WTC11 (cell line): ENCODE measurements around the gene AIP. TPM values are rescaled to one million over a fixed set of nuclear protein-coding genes. Genes with fewer than 3 reads are reported as not detected.
A peak's percentile ranks its signal among the peaks of the same experiment; 100 is the strongest.

Source experiments
- ATAC-seq: fragments of 200-7000 bp; cut with Tn5 transposase; 2 replicates; pipeline ENCODE4 v1.10.0; 2021; ENCODE audit warnings: mild to moderate bottlenecking, moderate library complexity
- CTCF ChIA-PET: fragments of 300-600 bp; sonication (Branson Sonifier 250); formaldehyde crosslinking; loops from one replicate; lab custom pipeline; 2021; ENCODE audit warnings: antibody characterized with exemption; lab: Charles Lee
- POLR2A ChIA-PET: fragments of 350-600 bp; sonication (Branson Sonifier 250); formaldehyde crosslinking; loops from one replicate; lab custom pipeline; 2021; ENCODE audit warnings: antibody characterized with exemption; lab: Charles Lee
- DNase-seq: peaks from one replicate; pipeline ENCODE4 v3.0.0; 2021; ENCODE audit warnings: low spot score
- H3K27ac Mint-ChIP-seq: 2 replicates; pipeline ENCODE4 v1.8.0; 2021; ENCODE audit warnings: mixed read lengths
- H3K27me3 Mint-ChIP-seq: 2 replicates; pipeline ENCODE4 v1.8.0; 2021; ENCODE audit warnings: low read depth, mild to moderate bottlenecking, moderate library complexity, mixed read lengths
- H3K36me3 Mint-ChIP-seq: 2 replicates; pipeline ENCODE4 v1.8.0; 2021; ENCODE audit warnings: mixed read lengths
- H3K4me1 Mint-ChIP-seq: 2 replicates; pipeline ENCODE4 v1.8.0; 2022; ENCODE audit warnings: mixed read lengths
- H3K4me3 Mint-ChIP-seq: 2 replicates; pipeline ENCODE4 v1.8.0; 2021; ENCODE audit warnings: mild to moderate bottlenecking, moderate library complexity, mixed read lengths
- H3K9me3 Mint-ChIP-seq: 2 replicates; pipeline ENCODE4 v1.8.0; 2021; ENCODE audit warnings: mixed read lengths
- AFF4 ChIP-seq: sonication (generic); formaldehyde crosslinking; IDR thresholded peaks from 2 replicates; pipeline ENCODE4 v1.8.1; 2023; ENCODE audit warnings: mild to moderate bottlenecking, missing genetic modification reagents, borderline replicate concordance
- ATF1 ChIP-seq: sonication (generic); formaldehyde crosslinking; IDR thresholded peaks from 2 replicates; pipeline ENCODE4 v1.8.1; 2023; ENCODE audit warnings: mild to moderate bottlenecking, moderate library complexity, missing genetic modification reagents
- ATF3 ChIP-seq: sonication (generic); formaldehyde crosslinking; conservative IDR thresholded peaks from 2 replicates; pipeline ENCODE4 v1.8.1; 2022; ENCODE audit warnings: mild to moderate bottlenecking, missing genetic modification reagents
- CDX4 ChIP-seq: fragments of 250-450 bp; sonication (Bioruptor Pico); IDR thresholded peaks from 2 replicates; pipeline ENCODE4 v1.9.0; 2021; ENCODE audit warnings: moderate library complexity, mild to moderate bottlenecking, inconsistent platforms, borderline replicate concordance
- E2F4 ChIP-seq: sonication (generic); formaldehyde crosslinking; IDR thresholded peaks from 2 replicates; pipeline ENCODE4 v1.8.1; 2022; ENCODE audit warnings: low read depth, mild to moderate bottlenecking, moderate library complexity, missing genetic modification reagents, borderline replicate concordance
- GABPB1 ChIP-seq: sonication (generic); formaldehyde crosslinking; IDR thresholded peaks from 2 replicates; pipeline ENCODE4 v1.8.1; 2023; ENCODE audit warnings: mild to moderate bottlenecking, missing genetic modification reagents
- MLX ChIP-seq: sonication (generic); formaldehyde crosslinking; IDR thresholded peaks from 2 replicates; pipeline ENCODE4 v1.8.1; 2023; ENCODE audit warnings: mild to moderate bottlenecking, missing genetic modification reagents, moderate library complexity
- MXD4 ChIP-seq: fragments of 250-450 bp; sonication (Bioruptor Pico); IDR thresholded peaks from 2 replicates; pipeline ENCODE4 v1.8.0; 2021; ENCODE audit warnings: mild to moderate bottlenecking, moderate library complexity, borderline replicate concordance
- NFATC4 ChIP-seq: fragments of 250-450 bp; sonication (Bioruptor Pico); IDR thresholded peaks from 2 replicates; pipeline ENCODE4 v1.9.0; 2021; ENCODE audit warnings: mild to moderate bottlenecking
- NFYB ChIP-seq: sonication (generic); formaldehyde crosslinking; conservative IDR thresholded peaks from 2 replicates; pipeline ENCODE4 v1.8.0; 2022; ENCODE audit warnings: low read depth, missing genetic modification reagents
- ZBTB43 ChIP-seq: sonication (generic); formaldehyde crosslinking; IDR thresholded peaks from 2 replicates; pipeline ENCODE4 v1.8.1; 2023; ENCODE audit warnings: mild to moderate bottlenecking, missing genetic modification reagents
- ZNF138 ChIP-seq: sonication (generic); formaldehyde crosslinking; conservative IDR thresholded peaks from 2 replicates; pipeline ENCODE4 v1.8.1; 2022; ENCODE audit warnings: mild to moderate bottlenecking, moderate library complexity, missing genetic modification reagents
- ZNF232 ChIP-seq: sonication (generic); formaldehyde crosslinking; IDR thresholded peaks from 2 replicates; pipeline ENCODE4 v1.8.0; 2022; ENCODE audit warnings: mild to moderate bottlenecking, missing genetic modification reagents
- ZNF263 ChIP-seq: sonication (generic); formaldehyde crosslinking; IDR thresholded peaks from 2 replicates; pipeline ENCODE4 v1.8.1; 2022; ENCODE audit warnings: low read depth, mild to moderate bottlenecking, moderate library complexity, missing genetic modification reagents
- ZNF512 ChIP-seq: sonication (generic); formaldehyde crosslinking; IDR thresholded peaks from 2 replicates; pipeline ENCODE4 v1.8.1; 2022; ENCODE audit warnings: missing genetic modification reagents, borderline replicate concordance
- ZSCAN18 ChIP-seq: fragments of 250-450 bp; sonication (Bioruptor Pico); IDR thresholded peaks from 2 replicates; pipeline ENCODE4 v2.1.2; 2022; ENCODE audit warnings: mild to moderate bottlenecking, moderate library complexity
- total RNA-seq: library from RNA; stranded (reverse); gene quantifications from 3 replicates; pipeline ENCODE4 v1.2.3, GENCODE V29; 2021

The AIP gene
- total RNA-seq, 1 experiment from 2014 or later, result 32.8 TPM

- Mint-ChIP-seq H3K36me3 (no peaks in the 10 kb centered on the region), H3K4me3 (no peak overlapping the region), H3K27ac (no peak overlapping the region), H3K27me3 (peaks cover 6% of the 10 kb centered on the region), H3K9me3 (no peaks in the 10 kb centered on the region), H3K4me1 (no peaks in the 10 kb centered on the region)
- ChIA-PET POLR2A (no interaction called here), CTCF (interaction anchor here (1.2 kb wide), 1 partner anchor 51 kb away, joined by 3 read pairs; no protein-coding TSS in a partner anchor)
- DNase-seq (no peak), ATAC-seq (no peak)
- no peak for TF ChIP-seq ZSCAN18 (CRISPR knock-in tag)
- TF ChIP-seq ZNF512 (CRISPR knock-in tag), result no peak
- no peak for TF ChIP-seq ATF1
Observed at GRCh38 chr11:67458266-67458665, 24.6 kb upstream of the AIP start.

- POLR2A ChIA-PET, result interaction anchor here (1.1 kb wide), 1 partner anchor 25 kb away, joined by 3 read pairs; no protein-coding TSS in a partner anchor
- ATAC-seq, result no peak
- no peak for TF ChIP-seq ZNF263 (CRISPR knock-in tag)
- TF ChIP-seq NFYB, result no peak
- no peak for TF ChIP-seq ZBTB43 (CRISPR knock-in tag)
- TF ChIP-seq, all 79 proteins: peak for 0
- H3K27me3 Mint-ChIP-seq, result peaks cover 6% of the 10 kb centered on the region; the same call in 1 of the 2 replicates
- H3K9me3 Mint-ChIP-seq, result no peaks in the 10 kb centered on the region
- no peaks in the 10 kb centered on the region for H3K36me3 Mint-ChIP-seq
- no peak overlapping the region for H3K27ac Mint-ChIP-seq
- CTCF ChIA-PET, result no interaction called here
- peaks cover 20% of the 10 kb centered on the region for H3K4me1 Mint-ChIP-seq
- H3K4me3 Mint-ChIP-seq, result no peak overlapping the region
- DNase-seq, result no peak
Observed at GRCh38 chr11:67463186-67463585, 19.6 kb upstream of the AIP start.

- TF ChIP-seq ZNF138 (CRISPR knock-in tag) (no peak), CDX4 (CRISPR knock-in tag) (no peak), ATF3 (CRISPR knock-in tag) (0 out of 2 replicates have a peak, but pooled peaks have one; percentile 16), MLX (no peak), ZNF232 (no peak), E2F4 (CRISPR knock-in tag) (no peak), ZNF263 (CRISPR knock-in tag) (no peak), NFATC4 (CRISPR knock-in tag) (no peak), MXD4 (CRISPR knock-in tag) (no peak), GABPB1 (peak; percentile 54), AFF4 (CRISPR knock-in tag) (no peak)
- Mint-ChIP-seq H3K4me1 (peaks cover 23% of the 10 kb centered on the region), H3K27me3 (peaks cover 6% of the 10 kb centered on the region; the same call in 1 of the 2 replicates), H3K9me3 (no peaks in the 10 kb centered on the region), H3K27ac (no peak overlapping the region), H3K36me3 (no peaks in the 10 kb centered on the region), H3K4me3 (peak overlapping the region; percentile 79)
- ChIA-PET CTCF (no interaction called here), POLR2A (no interaction called here)
- DNase-seq (no peak), ATAC-seq (no peak)
Observed at GRCh38 chr11:67463680-67464410, 19.0 kb upstream of the AIP start.
